ENCODE results near the gene MPL. TPM values are rescaled to one million over a fixed set of nuclear protein-coding genes. Genes with fewer than 3 reads are reported as not detected.
A peak's percentile ranks its signal among the peaks of the same experiment; 100 is the strongest.

Gene MPL
- total RNA-seq, 1 donor = not detected

GRCh38 chr1:43293896-43294760, 43.5 kb upstream of the MPL start:
- H3K4me3 ChIP-seq (ENCODE audit: low read depth, low read length) = no peak overlapping the region
- no peak for TF ChIP-seq CTCF (IDR thresholded peaks at IDR 0.05; ENCODE audit: insufficient read depth, low read length)
- DNase-seq (ENCODE audit: low read depth) = peak; percentile 53

- no peak for DNase-seq (ENCODE audit: low read depth)
- no peak for TF ChIP-seq CTCF (IDR thresholded peaks at IDR 0.05; ENCODE audit: insufficient read depth, low read length)
- H3K4me3 ChIP-seq (ENCODE audit: low read depth, low read length) = no peak overlapping the region
These were observed 42.9 kb upstream of the MPL start for GRCh38 chr1:43294761-43295160.

- H3K4me3 ChIP-seq (ENCODE audit: low read depth, low read length) = no peak overlapping the region
- TF ChIP-seq CTCF (IDR thresholded peaks at IDR 0.05; ENCODE audit: insufficient read depth, low read length) = no peak
- no peak for DNase-seq (ENCODE audit: low read depth)
These were observed 41.4 kb upstream of the MPL start for GRCh38 chr1:43296207-43296606.

- no peak for DNase-seq (ENCODE audit: low read depth)
- no peak for TF ChIP-seq CTCF (IDR thresholded peaks at IDR 0.05; ENCODE audit: insufficient read depth, low read length)
- no peak overlapping the region for H3K4me3 ChIP-seq (ENCODE audit: low read depth, low read length)
These were observed 39.6 kb upstream of the MPL start for GRCh38 chr1:43298055-43298454.

- no peak overlapping the region for H3K4me3 ChIP-seq (ENCODE audit: low read depth, low read length)
- DNase-seq (ENCODE audit: low read depth) = no peak
- no peak for TF ChIP-seq CTCF (IDR thresholded peaks at IDR 0.05; ENCODE audit: insufficient read depth, low read length)
These were observed 38.5 kb upstream of the MPL start for GRCh38 chr1:43299101-43299500.

GRCh38 chr1:43300378-43301094, 37.1 kb upstream of the MPL start, which contains the start of gene TIE1:
Gene TIE1 (plus strand): TSS chr1:43300982. CDS start chr1:43301072, 90 bp downstream.
- DNase-seq (ENCODE audit: low read depth) = no peak
- H3K4me3 ChIP-seq (ENCODE audit: low read depth, low read length) = no peak within 1 kb of the TSS
- no peak for TF ChIP-seq CTCF (IDR thresholded peaks at IDR 0.05; ENCODE audit: insufficient read depth, low read length)
